ENCODE results near the gene FOXO1.
A peak's percentile ranks its signal among the peaks of the same experiment; 100 is the strongest.

The FOXO1 gene

DNA sequence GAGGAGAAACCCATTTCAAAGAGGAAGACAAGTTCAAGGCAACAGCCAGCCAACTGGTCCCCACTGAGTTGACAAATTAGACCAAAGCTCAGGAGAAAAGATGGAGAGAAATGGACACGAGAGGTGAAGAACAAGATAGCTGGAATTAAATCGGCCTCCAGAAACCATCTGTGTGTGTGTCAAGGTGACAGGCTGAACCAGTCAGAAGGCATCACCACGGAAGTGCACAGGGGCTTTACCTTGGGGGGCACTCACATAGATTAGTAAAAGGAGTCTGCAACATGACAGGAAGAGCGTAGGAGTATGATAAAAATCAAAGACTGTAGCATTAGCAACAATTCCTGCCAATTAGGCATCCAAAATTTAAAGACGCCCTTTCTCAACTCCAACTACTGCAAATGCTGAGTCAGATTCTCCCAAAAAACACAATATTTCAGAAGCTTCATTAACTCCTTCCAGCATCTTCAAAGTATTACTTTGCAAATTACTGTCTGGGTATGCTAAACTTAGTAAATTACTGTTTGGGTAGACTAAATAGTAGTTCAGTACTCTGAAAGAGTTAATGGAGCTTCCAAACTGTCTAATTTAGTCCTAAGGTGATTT lies 66.2 kb downstream of the FOXO1 start:
- DNase-seq = no peak

DNA sequence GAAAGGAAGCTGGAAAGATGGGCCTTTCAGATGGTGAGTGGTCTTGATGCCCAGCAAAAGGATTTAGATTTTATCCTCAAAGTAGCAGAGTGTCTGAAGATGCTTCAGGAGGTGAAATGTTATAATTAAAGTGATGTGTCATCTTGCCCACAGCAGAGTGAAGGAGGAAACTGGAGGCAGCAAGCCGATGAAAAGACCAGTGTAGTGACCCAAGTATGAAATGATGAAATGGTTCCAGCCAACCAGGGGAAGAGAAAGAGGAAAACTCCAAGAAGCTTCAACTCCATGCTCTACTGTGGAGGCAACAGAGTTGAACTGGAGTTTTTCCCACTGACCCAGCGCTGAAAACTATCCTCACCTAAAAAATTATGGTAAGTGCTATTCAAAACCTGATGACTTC lies 66.7 kb downstream of the FOXO1 start:
- DNase-seq = no peak

DNA sequence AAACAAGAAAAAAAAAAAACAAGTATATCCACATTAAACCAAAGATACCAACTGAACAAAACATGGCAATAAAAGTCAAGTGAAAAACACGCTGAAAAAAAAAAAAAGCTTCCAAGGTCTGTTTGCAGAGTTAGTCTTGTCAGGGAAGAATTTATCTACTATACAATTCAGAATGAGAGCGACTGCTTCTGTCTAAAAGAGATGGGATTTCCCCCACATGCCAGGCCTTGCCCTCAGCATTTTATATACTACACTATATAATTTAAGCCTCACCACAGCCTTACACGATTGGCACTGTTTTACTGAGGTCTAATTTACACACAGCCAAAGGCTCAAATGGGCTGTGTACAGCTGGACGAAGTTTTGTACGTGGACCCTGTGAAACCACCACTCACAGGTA lies 67.3 kb downstream of the FOXO1 start:
- no peak for DNase-seq

DNA sequence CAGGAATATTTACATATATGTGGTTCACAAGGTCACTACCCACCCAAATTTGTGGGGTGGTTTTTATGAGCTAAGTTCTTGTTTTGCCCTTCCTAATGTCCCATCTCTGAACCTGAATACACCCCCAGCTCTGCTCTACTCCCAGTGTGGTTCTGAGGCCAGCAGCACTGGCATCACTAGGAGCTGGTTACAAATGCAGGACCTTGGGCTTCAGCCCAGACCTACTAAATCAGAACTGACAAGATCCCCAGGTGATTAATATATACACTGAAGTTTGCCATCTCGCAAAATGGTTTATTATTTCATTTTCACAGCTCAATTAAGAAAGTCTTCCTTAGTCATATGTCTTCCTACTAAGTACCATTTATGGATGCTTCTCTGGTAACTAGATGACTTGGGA lies 67.9 kb downstream of the FOXO1 start:
- DNase-seq = no peak

DNA sequence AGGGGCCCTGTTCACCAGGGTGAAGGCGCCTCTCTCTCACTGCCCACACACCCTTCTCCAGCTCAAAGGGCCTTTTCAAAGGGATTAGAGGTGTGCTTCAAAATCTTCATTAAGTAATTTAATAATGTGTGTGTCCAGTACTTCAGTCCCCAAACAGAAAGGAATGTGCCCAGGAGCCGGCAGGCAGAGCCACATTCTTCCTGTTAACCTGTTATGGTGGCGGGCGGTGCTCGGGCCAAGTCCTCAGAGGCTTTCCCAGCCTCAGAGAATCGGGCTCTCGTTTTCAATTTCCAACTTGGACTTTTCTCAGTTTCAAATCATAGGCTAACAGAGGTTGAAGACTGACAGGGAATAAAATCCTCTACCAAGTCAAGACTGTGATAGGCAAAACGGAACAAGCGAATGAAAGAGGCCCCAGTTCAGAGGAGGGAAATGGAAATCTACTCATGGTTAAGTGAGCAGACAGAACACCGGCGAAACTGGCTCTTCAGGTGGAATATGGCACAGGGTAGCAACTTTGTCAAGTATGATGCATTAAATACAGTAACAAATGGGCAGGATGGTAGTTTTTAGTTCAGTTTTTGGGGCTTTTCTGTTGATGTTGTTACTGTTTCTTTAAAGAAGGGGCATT lies 68.6 kb downstream of the FOXO1 start:
- no peak for DNase-seq

DNA sequence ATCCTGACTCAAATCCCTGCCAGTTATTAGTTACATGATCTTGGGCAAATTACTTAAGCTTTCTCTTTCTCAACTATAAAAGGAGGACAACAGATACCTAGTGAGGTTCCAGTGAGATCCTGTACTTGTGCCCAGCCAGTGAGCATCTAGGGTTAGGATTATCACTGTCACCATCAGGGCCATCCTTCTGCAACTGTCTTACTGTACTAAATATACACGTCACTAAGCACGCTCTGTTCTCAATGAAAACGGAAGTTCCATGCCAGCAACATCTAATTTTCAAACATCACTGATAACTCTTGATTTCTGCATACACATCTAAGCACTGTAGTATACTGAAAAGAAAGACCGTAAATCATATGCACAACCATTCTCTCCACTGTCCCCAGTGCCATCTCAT lies 70.0 kb downstream of the FOXO1 start:
- DNase-seq = no peak

DNA sequence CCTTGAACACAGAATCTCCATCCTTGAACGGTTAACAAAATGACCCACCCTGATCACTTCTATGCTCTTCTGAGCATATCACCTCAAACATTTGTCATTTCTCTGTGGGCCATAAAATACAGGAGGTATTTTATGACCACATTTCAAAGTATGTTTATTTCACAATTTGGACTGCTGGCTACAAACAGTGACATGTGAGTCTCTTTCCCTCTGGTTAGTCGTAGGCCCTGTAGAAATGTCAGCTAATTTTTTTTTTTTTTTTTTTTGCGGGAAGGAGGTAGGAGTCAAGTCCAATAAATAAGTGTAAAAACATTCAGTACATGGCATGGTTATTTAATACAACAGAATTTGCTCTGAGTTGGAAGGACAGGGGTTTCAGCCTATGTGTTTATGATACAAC lies 70.7 kb downstream of the FOXO1 start:
- DNase-seq = no peak

DNA sequence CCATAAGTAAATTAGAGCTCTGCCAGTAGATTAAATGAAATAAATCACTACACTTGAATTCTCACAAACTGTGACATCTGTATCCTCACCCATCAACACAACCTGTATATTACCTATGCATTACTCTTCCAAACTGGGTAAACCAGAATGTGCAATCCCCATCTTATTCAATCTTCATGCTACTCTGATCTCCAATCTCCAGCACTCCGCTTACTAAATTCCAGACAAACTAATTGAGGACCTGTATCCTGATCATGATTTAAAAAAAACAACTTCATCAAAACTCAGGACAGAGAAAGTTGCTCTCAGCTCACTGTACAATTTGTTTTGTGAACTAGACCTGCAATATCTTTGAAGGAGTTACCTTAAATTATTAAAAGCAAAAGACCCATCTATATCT lies 74.4 kb downstream of the FOXO1 start:
- DNase-seq = no peak

DNA sequence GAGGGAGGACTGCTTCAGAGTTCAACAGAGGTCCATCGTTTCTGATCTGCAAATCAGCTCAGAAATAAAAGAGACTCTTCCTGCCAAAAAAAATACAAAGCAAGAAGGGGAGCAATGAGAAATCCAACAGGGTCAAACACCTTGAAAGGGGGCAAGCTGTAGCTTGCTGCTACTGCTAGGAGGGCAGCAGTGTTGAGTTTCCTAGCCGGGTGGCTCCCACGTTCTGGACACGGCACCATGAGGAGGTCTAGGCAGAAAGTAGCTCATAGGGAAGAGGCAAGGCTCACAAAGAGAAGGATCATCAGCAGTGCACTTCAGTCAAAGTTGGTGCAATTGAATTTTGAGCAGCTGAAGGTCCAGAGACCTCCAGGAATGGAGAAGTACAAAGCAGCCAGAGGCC lies 75.3 kb downstream of the FOXO1 start:
- DNase-seq = no peak

DNA sequence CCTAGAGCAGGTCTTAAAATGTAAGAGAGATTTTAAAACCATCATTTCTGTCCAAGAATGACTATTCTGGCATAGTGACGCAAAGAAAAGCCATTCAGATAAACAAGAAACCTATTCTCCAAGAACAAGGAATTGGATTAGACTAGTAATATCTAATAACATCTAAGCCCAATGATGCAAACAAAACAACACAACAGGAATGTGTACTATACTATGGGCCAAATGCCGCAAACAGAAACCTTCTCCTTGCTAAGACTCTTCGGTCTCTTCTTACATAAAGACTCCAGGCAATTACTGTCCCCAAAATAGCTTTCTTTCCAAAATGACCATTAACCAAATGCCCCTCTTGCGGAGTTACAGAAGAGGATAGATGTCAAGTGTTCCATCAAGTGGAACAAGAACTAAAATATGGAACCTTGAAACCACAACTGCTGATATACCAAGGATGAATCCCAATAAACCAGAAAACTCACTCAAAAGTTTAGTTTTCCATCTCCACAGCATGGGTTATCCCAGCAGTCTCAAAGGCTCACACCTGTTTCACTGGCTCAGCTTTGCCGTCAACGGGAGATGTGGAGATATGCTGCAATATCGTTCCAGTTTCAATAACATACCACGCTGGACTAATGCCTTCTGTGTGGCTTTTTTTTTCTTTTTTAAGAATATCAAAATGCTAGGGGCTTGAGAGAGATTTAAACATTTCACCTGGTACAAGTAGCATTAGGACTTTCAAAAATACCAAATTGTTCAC lies 76.2 kb downstream of the FOXO1 start:
- DNase-seq = no peak

DNA sequence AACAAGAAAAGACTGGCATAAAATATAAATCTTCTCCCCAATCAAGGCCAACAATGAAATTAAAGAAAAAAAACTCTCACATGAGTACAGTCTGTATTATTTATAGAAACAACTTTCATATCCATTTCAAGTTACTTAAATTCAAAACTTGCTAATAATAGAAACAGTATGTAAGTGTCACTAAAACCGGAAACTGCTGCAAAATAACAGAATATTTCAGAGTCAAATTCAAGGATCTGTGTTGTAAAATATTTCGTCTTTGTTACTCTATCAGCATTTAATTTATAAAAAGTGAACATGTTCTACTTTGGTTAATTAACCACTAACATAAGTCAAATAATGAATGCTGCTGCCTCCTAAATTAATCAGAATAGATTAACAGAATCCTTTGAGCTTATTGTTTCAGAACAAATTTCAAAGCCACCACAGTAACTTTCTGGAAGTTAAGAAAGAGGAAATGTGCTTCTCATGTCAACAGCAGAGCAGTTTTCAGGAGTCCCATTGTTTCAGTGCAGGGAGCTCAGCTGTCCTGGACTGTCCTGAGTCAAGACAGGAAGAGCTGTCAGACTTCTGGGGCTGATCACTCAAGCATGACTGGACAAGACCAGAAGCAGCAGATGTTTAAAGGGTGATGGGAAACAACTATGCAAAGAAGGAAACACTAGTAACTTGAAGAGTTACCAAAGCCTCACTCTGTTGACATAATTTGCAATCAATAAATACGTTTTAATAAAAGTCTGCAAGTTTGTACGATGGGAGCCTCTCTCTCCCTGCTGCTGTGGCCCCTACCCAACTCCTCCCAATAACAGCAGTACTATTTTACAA lies 76.9 kb downstream of the FOXO1 start:
- peak in 1 of 2 experiments; percentile 36 for DNase-seq

DNA sequence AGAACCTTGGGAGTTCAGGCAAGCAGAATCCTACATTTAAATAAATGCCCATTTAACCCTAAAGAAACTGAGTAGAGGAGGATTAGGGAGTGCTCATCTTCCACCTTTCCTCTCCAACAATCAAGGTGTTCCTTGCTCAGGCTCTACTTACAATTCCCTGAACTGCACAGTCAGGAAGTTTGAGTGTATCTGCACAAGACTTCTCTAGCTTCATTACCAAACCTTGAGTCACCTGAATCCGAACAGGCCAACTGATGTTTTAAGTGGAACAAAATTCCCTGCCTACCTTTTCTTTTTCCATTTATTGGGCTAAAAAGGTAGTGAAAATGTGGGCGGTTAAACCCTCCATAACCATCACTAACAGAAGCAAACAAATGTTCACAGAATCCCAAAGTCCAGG lies 78.3 kb downstream of the FOXO1 start:
- DNase-seq = no peak

DNA sequence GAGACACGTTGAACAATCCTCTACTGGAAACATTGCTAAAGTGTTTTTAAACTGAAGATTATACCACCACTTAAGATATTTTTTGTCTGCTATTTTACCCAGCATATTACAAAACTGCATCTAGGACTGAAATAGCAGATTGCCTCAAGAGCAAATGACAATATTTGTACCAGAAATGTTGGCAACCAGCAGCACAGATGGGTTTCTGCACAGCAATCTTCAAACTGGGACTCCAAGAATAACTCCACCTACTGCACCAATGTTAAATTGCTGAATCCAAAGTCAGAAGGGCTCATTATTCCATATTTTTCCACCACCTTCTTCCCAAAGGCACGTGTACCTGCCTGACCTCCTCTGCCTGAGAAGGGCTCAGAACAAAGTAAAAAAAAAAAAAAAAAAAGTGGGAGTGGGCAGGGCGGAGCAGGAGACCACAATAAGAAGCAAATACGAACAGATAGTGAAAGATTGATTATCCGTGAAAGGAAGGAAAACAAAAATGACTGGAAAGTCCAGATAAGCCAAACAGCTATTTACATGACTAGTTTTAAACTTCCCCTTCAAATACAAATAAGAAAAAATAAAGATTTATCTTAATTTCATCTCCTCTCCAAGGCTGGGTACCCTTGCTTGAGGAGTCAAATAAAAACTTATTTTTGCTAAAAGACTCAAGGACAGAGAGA lies 79.4 kb downstream of the FOXO1 start:
- no peak for DNase-seq

DNA sequence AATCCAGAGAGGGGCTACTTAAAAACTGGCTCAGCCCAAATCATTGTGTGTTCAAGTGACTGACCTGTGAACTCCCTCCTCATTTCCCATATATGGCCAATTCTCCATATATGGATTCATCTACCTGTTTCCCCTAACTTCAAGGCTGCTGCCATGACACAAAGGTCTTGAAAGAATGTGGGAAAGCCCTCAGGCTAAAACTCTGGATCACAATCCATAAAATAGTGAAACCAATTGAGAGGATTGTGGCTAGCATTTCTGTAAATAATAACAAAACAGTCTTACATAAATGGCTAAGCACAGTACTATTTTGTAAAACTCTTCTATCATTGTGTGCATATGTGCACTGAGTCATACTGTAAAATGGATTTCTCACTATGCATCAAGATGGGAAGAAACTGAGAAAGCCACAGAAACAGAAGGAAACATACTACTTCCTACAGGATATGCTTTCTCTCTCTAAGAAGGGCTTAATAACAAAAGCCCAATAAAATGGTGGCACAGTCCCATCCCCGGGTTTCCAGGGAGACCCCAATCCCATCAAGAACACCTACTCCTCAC lies 80.5 kb downstream of the FOXO1 start:
- DNase-seq = no peak

DNA sequence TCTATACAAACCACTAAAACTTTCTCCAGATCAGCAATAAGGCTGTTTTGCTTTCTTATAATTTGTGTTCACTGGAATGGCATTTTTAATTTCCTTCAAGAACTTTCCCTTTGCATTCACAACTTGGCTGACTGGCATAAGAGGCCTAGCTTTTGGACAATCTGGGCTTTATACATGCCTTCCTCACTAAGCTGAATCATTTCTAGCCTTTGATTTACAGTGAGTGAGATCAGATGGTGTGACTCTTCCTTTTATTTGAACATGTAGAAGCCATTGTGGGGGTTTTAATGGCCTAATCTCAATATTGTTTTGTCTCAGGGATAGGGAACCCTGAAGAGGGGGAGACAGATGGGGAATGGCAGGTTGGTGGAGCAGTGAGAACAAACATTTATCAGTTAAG lies 82.7 kb downstream of the FOXO1 start:
- no peak for DNase-seq

DNA sequence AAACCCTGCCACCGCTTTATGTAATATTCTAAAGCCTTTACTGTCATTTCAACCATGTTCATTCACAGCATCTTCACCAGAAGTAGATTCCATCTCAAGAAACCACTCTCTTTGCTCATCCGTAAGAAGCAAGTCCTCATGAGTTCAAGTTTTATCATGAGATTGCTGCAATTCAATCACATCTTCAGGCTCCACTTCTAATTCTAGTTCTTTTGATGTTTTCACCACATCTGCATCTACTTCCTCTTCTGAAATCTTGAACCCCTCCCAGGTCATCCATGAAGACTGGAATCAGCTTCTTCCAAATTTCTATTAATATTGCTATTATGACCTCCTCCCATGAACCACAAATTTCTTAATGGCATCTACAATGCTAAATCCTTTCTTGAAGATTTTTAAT lies 83.9 kb downstream of the FOXO1 start:
- DNase-seq = no peak

DNA sequence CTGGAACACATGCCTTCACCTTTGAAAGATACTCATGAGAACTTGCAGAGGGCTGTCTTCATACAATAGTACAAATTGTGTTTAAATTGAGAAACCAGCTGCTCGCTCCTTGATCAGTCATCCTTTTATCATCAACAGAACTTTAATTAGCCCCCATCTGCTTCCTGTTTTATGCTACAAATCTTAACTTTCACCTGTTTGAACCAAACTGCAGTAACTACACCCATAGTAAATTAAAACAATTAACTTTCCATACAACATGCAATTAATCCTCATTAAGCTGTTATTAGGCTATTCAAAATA lies 85.2 kb downstream of the FOXO1 start:
- no peak for DNase-seq

DNA sequence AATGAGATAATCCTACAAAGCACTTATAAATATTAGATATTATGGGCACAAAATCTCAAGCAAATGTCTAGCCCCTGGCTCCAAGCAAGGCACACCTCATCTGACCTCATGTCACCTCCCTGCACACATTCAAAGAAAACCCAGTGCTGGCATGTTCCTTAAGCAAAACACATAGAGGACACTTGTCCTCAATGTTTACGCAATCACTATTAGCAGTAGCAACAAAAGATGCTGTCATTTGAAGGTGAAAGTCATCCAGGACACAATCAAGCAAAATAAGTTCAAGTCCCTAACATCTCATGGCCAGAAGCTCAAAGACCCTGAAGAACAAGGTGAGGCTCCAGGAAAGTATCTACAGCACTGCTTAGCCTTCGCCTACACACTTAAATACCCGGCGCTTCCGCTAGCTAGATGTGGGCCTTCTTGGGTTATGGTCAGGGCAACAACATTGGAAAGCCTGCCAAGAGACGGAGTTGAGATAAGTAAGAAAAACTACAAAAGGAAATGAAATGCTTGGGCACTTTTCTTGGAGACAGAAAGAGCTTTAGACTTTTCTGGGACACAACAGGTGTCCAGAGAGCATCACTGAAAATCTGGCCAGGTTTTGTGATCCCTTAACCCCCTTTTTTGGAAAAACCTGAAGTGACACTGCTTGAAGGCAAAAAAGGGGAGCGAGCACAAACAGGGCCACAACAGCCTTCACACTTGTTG lies 85.7 kb downstream of the FOXO1 start:
- no peak for DNase-seq

DNA sequence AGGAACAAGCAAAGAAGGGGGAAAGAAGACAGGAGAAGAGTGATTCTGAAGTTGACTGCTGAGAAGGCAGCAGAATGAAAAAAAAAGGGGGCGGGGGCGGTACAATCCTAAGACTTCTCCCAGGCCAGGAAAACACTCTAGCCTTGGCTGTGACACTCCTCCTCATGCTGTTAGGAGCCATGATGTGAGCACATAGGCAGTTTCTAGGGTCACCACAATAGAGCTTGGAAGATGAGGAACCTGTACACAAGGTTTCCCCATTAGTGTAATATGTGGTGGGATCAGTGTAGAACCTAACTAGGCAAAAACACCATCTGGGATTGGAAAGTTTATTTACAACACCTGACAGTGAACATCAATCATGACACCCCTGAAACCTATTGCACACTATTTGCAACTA lies 86.9 kb downstream of the FOXO1 start:
- no peak for DNase-seq

DNA sequence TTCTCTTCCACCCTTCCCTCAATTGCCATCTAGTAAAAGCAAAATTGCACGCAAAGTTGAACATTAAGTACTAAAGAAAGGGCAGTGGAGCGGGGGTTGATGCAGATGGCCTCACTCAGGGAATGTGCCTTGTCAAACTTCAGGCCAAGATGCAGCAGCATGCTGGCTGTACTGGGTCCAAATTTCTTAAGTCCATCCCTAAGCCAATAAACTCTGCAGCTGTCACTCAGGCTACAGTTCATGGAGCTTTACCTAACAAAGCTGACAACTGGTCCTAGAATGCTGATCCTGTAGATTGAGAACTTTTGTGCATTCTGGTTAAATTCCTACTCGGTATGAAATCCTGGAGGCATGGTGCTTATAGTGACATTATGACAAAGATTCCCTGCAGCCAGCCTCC lies 88.4 kb downstream of the FOXO1 start:
- no peak for DNase-seq

DNA sequence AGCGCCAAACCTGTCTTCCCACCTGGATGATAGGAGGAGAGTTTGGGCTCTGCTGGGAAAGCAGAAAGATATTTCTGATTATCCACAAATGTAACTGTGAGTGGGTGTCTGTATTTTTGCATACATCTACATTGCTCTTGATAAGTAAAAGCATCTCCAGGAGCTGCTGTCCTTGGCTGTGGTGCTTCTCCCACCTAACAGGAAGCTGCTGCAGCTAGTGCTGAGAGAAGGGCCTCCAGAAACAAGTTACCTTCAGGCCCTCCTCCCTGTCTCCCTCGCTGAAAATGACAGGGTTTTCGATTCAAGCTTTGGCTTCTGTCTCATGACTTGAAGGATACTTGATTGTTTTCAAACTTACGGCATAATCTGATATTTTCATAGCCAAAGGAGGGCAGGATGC lies 90.1 kb downstream of the FOXO1 start:
- DNase-seq = no peak

DNA sequence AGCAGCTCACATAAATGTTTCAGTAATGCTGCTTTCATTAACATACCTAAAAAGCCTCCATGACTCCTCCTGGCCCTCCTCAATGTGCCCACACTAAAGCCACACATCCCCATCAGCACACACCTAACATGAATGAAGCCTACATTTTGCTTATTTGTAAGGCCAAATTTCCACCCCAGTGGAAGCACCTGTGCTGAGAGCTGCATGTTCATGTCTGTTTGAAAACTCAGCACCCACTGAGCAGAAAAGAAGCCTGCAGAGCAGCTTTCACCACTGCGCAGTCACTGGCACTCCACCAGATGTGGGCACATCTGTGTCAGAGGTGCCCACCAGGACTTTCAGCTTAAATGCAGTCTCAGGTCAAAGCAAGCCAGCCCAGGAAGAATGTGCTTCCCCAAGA lies 93.5 kb downstream of the FOXO1 start:
- DNase-seq = no peak
